ENCODE measurements around the gene GINM1. TPM values are rescaled to one million over a fixed set of nuclear protein-coding genes. Genes with fewer than 3 reads are reported as not detected.

The GINM1 gene
- total and polyA plus RNA-seq, 9 of the 15 experiments (the other 6 are each of a cell fraction or from before 2014, with no cell fraction given), result 5.0 to 19.3 (median 14.2) TPM

- TF ChIP-seq LCOR (CRISPR knock-in tag; IDR thresholded peaks at IDR 0.05), result peak; percentile 83; the same call in 1 of the 2 replicates
- TF ChIP-seq, protein P1, sequence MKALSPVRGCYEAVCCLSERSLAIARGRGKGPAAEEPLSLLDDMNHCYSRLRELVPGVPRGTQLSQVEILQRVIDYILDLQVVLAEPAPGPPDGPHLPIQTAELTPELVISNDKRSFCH (CRISPR knock-in tag; IDR thresholded peaks at IDR 0.05), result no peak
- TF ChIP-seq, protein P1 (tag; IDR thresholded peaks at IDR 0.05), result no peak
- no peak for TF ChIP-seq NFXL1 (CRISPR knock-in tag; IDR thresholded peaks at IDR 0.05)
- TF ChIP-seq CBFB (CRISPR knock-in tag; IDR thresholded peaks at IDR 0.05), result no peak
- TF ChIP-seq ARHGAP35 (IDR thresholded peaks at IDR 0.05; ENCODE audit: partially characterized antibody), result no peak
- TF ChIP-seq FIP1L1 (IDR thresholded peaks at IDR 0.05; ENCODE audit: low read depth, low read length, poor library complexity, severe bottlenecking), result no peak
- TF ChIP-seq, protein P2, sequence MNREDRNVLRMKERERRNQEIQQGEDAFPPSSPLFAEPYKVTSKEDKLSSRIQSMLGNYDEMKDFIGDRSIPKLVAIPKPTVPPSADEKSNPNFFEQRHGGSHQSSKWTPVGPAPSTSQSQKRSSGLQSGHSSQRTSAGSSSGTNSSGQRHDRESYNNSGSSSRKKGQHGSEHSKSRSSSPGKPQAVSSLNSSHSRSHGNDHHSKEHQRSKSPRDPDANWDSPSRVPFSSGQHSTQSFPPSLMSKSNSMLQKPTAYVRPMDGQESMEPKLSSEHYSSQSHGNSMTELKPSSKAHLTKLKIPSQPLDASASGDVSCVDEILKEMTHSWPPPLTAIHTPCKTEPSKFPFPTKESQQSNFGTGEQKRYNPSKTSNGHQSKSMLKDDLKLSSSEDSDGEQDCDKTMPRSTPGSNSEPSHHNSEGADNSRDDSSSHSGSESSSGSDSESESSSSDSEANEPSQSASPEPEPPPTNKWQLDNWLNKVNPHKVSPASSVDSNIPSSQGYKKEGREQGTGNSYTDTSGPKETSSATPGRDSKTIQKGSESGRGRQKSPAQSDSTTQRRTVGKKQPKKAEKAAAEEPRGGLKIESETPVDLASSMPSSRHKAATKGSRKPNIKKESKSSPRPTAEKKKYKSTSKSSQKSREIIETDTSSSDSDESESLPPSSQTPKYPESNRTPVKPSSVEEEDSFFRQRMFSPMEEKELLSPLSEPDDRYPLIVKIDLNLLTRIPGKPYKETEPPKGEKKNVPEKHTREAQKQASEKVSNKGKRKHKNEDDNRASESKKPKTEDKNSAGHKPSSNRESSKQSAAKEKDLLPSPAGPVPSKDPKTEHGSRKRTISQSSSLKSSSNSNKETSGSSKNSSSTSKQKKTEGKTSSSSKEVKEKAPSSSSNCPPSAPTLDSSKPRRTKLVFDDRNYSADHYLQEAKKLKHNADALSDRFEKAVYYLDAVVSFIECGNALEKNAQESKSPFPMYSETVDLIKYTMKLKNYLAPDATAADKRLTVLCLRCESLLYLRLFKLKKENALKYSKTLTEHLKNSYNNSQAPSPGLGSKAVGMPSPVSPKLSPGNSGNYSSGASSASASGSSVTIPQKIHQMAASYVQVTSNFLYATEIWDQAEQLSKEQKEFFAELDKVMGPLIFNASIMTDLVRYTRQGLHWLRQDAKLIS (CRISPR knock-in tag; IDR thresholded peaks at IDR 0.05), result no peak; the same call in 1 of the 2 replicates
- no peak for TF ChIP-seq IFI16 (CRISPR knock-in tag; IDR thresholded peaks at IDR 0.05)
- no peak for TF ChIP-seq RFX1 (IDR thresholded peaks at IDR 0.05)
- TF ChIP-seq HNRNPLL (IDR thresholded peaks at IDR 0.05; ENCODE audit: low read depth, low read length, poor library complexity, severe bottlenecking), result no peak
- no peak for TF ChIP-seq ZBTB34 (CRISPR knock-in tag; IDR thresholded peaks at IDR 0.05)
- TF ChIP-seq DDX20 (tag; IDR thresholded peaks at IDR 0.05; ENCODE audit: low read depth), result no peak
- peak; percentile 53; the same call in 1 of the 2 replicates for TF ChIP-seq ZBTB7A (IDR thresholded peaks at IDR 0.05; ENCODE audit: borderline replicate concordance, control insufficient read depth, low read depth, low read length)
- TF ChIP-seq BRD4 (IDR thresholded peaks at IDR 0.05), result no peak
- no peak for TF ChIP-seq PHB (CRISPR knock-in tag; IDR thresholded peaks at IDR 0.05)
- no peak for TF ChIP-seq ZNF511 (CRISPR knock-in tag; IDR thresholded peaks at IDR 0.05)
- TF ChIP-seq ZNF764 (CRISPR knock-in tag; IDR thresholded peaks at IDR 0.05; ENCODE audit: low read depth), result no peak
- 0 out of 2 replicates have a peak, but pooled peaks have one; percentile 26 for TF ChIP-seq CREB3L1 (IDR thresholded peaks at IDR 0.05; ENCODE audit: borderline replicate concordance, low read depth)
Measured at GRCh38 chr6:149565527-149566409, at the start of gene GINM1 (continued).

Measured in K562 (cell line).